ENCODE measurements around the gene INPP5D.
"Not testable (repeated sequence)": the region's sequence is repeated elsewhere in the genome, so short reads cannot be mapped to it uniquely, and the experiment has no call there.

INPP5D gene

GRCh38 chr2:233064530-233065199, 4.5 kb downstream of the INPP5D start:
- peaks cover 97% of the 10 kb centered on the region for H3K79me2 ChIP-seq (ENCODE audit: low read length)

GRCh38 chr2:233065200-233065589, 5.1 kb downstream of the INPP5D start:
- H3K27ac ChIP-seq (ENCODE audit: low read length); H2AFZ ChIP-seq (ENCODE audit: low read depth, low read length); H3K27me3 ChIP-seq (ENCODE audit: low read depth, low read length); H3K9ac ChIP-seq (ENCODE audit: low read length); H3K4me2 ChIP-seq (ENCODE audit: low read length); H3K9me3 ChIP-seq (ENCODE audit: insufficient read depth, low read length); H3K4me3 ChIP-seq (ENCODE audit: low read length): not testable (repeated sequence)
- Histone ChIP-seq H3K4me1 (ENCODE audit: low read length) (peaks cover 18% of the 10 kb centered on the region), H3K79me2 (ENCODE audit: low read length) (peaks cover 97% of the 10 kb centered on the region), H3K36me3 (replicated peaks; ENCODE audit: low read depth, low read length) (peaks cover 76% of the 10 kb centered on the region), H4K20me1 (ENCODE audit: insufficient read depth, low read length) (peaks cover 77% of the 10 kb centered on the region)

More at GRCh38 chr2:233064530-233065199, 4.5 kb downstream of the INPP5D start:
- no peaks in the 10 kb centered on the region for H3K27me3 ChIP-seq (ENCODE audit: low read depth, low read length)
- H4K20me1 ChIP-seq (ENCODE audit: insufficient read depth, low read length) = peaks cover 72% of the 10 kb centered on the region
- H2AFZ ChIP-seq (ENCODE audit: low read depth, low read length) = no peak overlapping the region
- no peaks in the 10 kb centered on the region for H3K9me3 ChIP-seq (ENCODE audit: insufficient read depth, low read length)
- H3K4me1 ChIP-seq (ENCODE audit: low read length) = peaks cover 21% of the 10 kb centered on the region
- TF ChIP-seq EZH2phosphoT487 (IDR thresholded peaks at IDR 0.05; ENCODE audit: low read depth) (no peak), CTCF (IDR thresholded peaks at IDR 0.05; ENCODE audit: low read depth, low read length) (no peak)
- H3K36me3 ChIP-seq (replicated peaks; ENCODE audit: low read depth, low read length) = peaks cover 70% of the 10 kb centered on the region
- H3K9ac ChIP-seq (ENCODE audit: low read length) = no peak overlapping the region
- H3K4me2 ChIP-seq (ENCODE audit: low read length) = no peak overlapping the region
- no peak overlapping the region for H3K4me3 ChIP-seq (ENCODE audit: low read length)
- no peak overlapping the region for H3K27ac ChIP-seq (ENCODE audit: low read length)

- H3K9ac ChIP-seq (ENCODE audit: low read length) = no peak overlapping the region
- H3K4me1 ChIP-seq (ENCODE audit: low read length) = peaks cover 18% of the 10 kb centered on the region
- TF ChIP-seq CTCF (IDR thresholded peaks at IDR 0.05; ENCODE audit: low read depth, low read length) (no peak), EZH2phosphoT487 (IDR thresholded peaks at IDR 0.05; ENCODE audit: low read depth) (no peak)
- peaks cover 97% of the 10 kb centered on the region for H3K79me2 ChIP-seq (ENCODE audit: low read length)
- no peak overlapping the region for H3K4me3 ChIP-seq (ENCODE audit: low read length)
- H3K9me3 ChIP-seq (ENCODE audit: insufficient read depth, low read length) = no peaks in the 10 kb centered on the region
- no peak overlapping the region for H2AFZ ChIP-seq (ENCODE audit: low read depth, low read length)
- peaks cover 78% of the 10 kb centered on the region for H4K20me1 ChIP-seq (ENCODE audit: insufficient read depth, low read length)
- peaks cover 75% of the 10 kb centered on the region for H3K36me3 ChIP-seq (replicated peaks; ENCODE audit: low read depth, low read length)
- H3K27ac ChIP-seq (ENCODE audit: low read length) = no peak overlapping the region
- H3K4me2 ChIP-seq (ENCODE audit: low read length) = no peak overlapping the region
- no peaks in the 10 kb centered on the region for H3K27me3 ChIP-seq (ENCODE audit: low read depth, low read length)
Observed at GRCh38 chr2:233065954-233066470, 5.9 kb downstream of the INPP5D start.

GRCh38 chr2:233068762-233069418, 8.7 kb downstream of the INPP5D start:
- Histone ChIP-seq H3K27me3 (ENCODE audit: low read depth, low read length) (no peaks in the 10 kb centered on the region), H3K36me3 (replicated peaks; ENCODE audit: low read depth, low read length) (peaks cover 66% of the 10 kb centered on the region), H3K9me3 (ENCODE audit: insufficient read depth, low read length) (no peaks in the 10 kb centered on the region), H3K4me2 (ENCODE audit: low read length) (no peak overlapping the region), H3K4me1 (ENCODE audit: low read length) (peaks cover 17% of the 10 kb centered on the region), H3K9ac (ENCODE audit: low read length) (no peak overlapping the region), H3K79me2 (ENCODE audit: low read length) (peaks cover 97% of the 10 kb centered on the region), H4K20me1 (ENCODE audit: insufficient read depth, low read length) (peaks cover 55% of the 10 kb centered on the region), H2AFZ (ENCODE audit: low read depth, low read length) (no peak overlapping the region), H3K4me3 (ENCODE audit: low read length) (no peak overlapping the region), H3K27ac (ENCODE audit: low read length) (no peak overlapping the region)
- TF ChIP-seq EZH2phosphoT487 (IDR thresholded peaks at IDR 0.05; ENCODE audit: low read depth) = no peak
- no peak for TF ChIP-seq CTCF (IDR thresholded peaks at IDR 0.05; ENCODE audit: low read depth, low read length)

All from OCI-LY3 (cell line).